HEK293 (cell line): ENCODE data around the gene ACCSL.

Experiments used
- CTCF ChIA-PET: fragments of 350-600 bp; formaldehyde crosslinking; extraction: SDS; loops from one replicate; lab custom pipeline; 2021; ENCODE audit warnings: antibody characterized with exemption; lab: Yijun Ruan, JAX
- POLR2A ChIA-PET: fragments of 300-600 bp; formaldehyde crosslinking; extraction: SDS; loops from one replicate; lab custom pipeline; 2020; ENCODE audit warnings: antibody characterized with exemption, inconsistent platforms; lab: Yijun Ruan, JAX
- H3K27ac ChIP-seq: fragments of 200-500 bp; sonication (Bioruptor generic); 2 replicates; pipeline ENCODE4 v1.5.1; 2014; ENCODE audit warnings: low read depth, low read length, control low read depth, inconsistent platforms; ENCODE audit errors: extremely low read depth
- H3K36me3 ChIP-seq, 2 experiments: fragments of 200-500 bp in 1 of 2; sonication (Bioruptor generic) in 1 of 2; 1 replicate in 1 of 2; 2 replicates in 1 of 2; pipeline ENCODE4 v1.5.1; 2014 to 2017; ENCODE audit warnings: inconsistent platforms in 2 of 2, low read length in 2 of 2; ENCODE audit not compliant: control insufficient read depth in 2 of 2, insufficient read depth in 1 of 2
- H3K4me1 ChIP-seq: fragments of 200-500 bp; sonication (Bioruptor generic); 2 replicates; pipeline ENCODE4 v1.5.1; 2014; ENCODE audit warnings: mild to moderate bottlenecking, low read length, inconsistent platforms; ENCODE audit not compliant: control insufficient read depth, insufficient read depth
- H3K4me3 ChIP-seq: 2 replicates; pipeline ENCODE4 v1.5.1; 2011; ENCODE audit warnings: low read depth, mild to moderate bottlenecking, control low read depth, low read length, moderate library complexity
- H3K9me3 ChIP-seq: fragments of 200-500 bp; sonication (Bioruptor generic); 2 replicates; pipeline ENCODE4 v1.5.1; 2014; ENCODE audit warnings: low read depth, low read length, inconsistent platforms; ENCODE audit not compliant: control insufficient read depth, insufficient read depth
- ATF2 ChIP-seq: fragments of 450-650 bp; formaldehyde crosslinking; IDR thresholded peaks from 2 replicates; pipeline ENCODE4 v1.5.1; 2016; ENCODE audit warnings: missing biosample characterization, missing genetic modification characterization, low read depth
- SETDB1 ChIP-seq: IDR thresholded peaks from one replicate; pipeline ENCODE4 v1.6.1; 2017; ENCODE audit warnings: mild to moderate bottlenecking, low read length, moderate library complexity, mixed read lengths; ENCODE audit not compliant: insufficient read length
- ZBTB21 ChIP-seq: fragments of 450-650 bp; formaldehyde crosslinking; IDR thresholded peaks from 2 replicates; pipeline ENCODE4 v1.5.1; 2017; ENCODE audit warnings: missing biosample characterization, missing genetic modification characterization
- ZBTB48 ChIP-seq: fragments of 450-650 bp; formaldehyde crosslinking; IDR thresholded peaks from 2 replicates; pipeline ENCODE4 v1.5.1; 2016; ENCODE audit warnings: missing biosample characterization, missing genetic modification characterization
- ZBTB7A ChIP-seq: fragments of 450-650 bp; formaldehyde crosslinking; IDR thresholded peaks from 2 replicates; pipeline ENCODE4 v1.5.1; 2016; ENCODE audit warnings: low read depth, missing biosample characterization, missing genetic modification characterization
- ZFP41 ChIP-seq: fragments of 450-650 bp; formaldehyde crosslinking; IDR thresholded peaks from 2 replicates; pipeline ENCODE4 v1.5.1; 2016; ENCODE audit warnings: missing biosample characterization, missing genetic modification characterization, borderline replicate concordance
- ZNF132 ChIP-seq: fragments of 450-650 bp; formaldehyde crosslinking; IDR thresholded peaks from 2 replicates; pipeline ENCODE4 v1.5.1; 2017; ENCODE audit warnings: missing biosample characterization, missing genetic modification characterization, borderline replicate concordance
- ZNF16 ChIP-seq: fragments of 450-650 bp; formaldehyde crosslinking; IDR thresholded peaks from 2 replicates; pipeline ENCODE4 v1.5.1; 2016; ENCODE audit warnings: low read depth, missing biosample characterization, missing genetic modification characterization
- ZNF174 ChIP-seq: fragments of 450-650 bp; formaldehyde crosslinking; IDR thresholded peaks from 2 replicates; pipeline ENCODE4 v1.5.0; 2017; ENCODE audit warnings: missing biosample characterization, mild to moderate bottlenecking, missing genetic modification characterization
- ZNF223 ChIP-seq: fragments of 450-650 bp; formaldehyde crosslinking; IDR thresholded peaks from 2 replicates; pipeline ENCODE4 v1.5.1; 2016; ENCODE audit warnings: missing biosample characterization, missing genetic modification characterization
- ZNF23 ChIP-seq: fragments of 450-650 bp; formaldehyde crosslinking; IDR thresholded peaks from 2 replicates; pipeline ENCODE4 v1.5.1; 2016; ENCODE audit warnings: missing biosample characterization, missing genetic modification characterization, borderline replicate concordance
- ZNF280C ChIP-seq: fragments of 450-650 bp; formaldehyde crosslinking; IDR thresholded peaks from 2 replicates; pipeline ENCODE4 v1.5.1; 2016; ENCODE audit warnings: missing biosample characterization, missing genetic modification characterization
- ZNF350 ChIP-seq: fragments of 450-650 bp; formaldehyde crosslinking; IDR thresholded peaks from 2 replicates; pipeline ENCODE4 v1.5.0; 2017; ENCODE audit warnings: missing biosample characterization, mild to moderate bottlenecking, missing genetic modification characterization
- ZNF354C ChIP-seq: fragments of 450-650 bp; formaldehyde crosslinking; IDR thresholded peaks from 2 replicates; pipeline ENCODE4 v1.5.1; 2016; ENCODE audit warnings: missing biosample characterization, missing genetic modification characterization, low read depth, borderline replicate concordance
- ZNF37A ChIP-seq: fragments of 450-650 bp; IDR thresholded peaks from 2 replicates; pipeline ENCODE4 v1.5.1; 2018; ENCODE audit warnings: missing biosample characterization, missing genetic modification characterization
- ZNF521 ChIP-seq: fragments of 450-650 bp; formaldehyde crosslinking; IDR thresholded peaks from 2 replicates; pipeline ENCODE4 v1.5.1; 2017; ENCODE audit warnings: missing biosample characterization, mild to moderate bottlenecking, missing genetic modification characterization
- ZNF530 ChIP-seq: fragments of 450-650 bp; formaldehyde crosslinking; IDR thresholded peaks from 2 replicates; pipeline ENCODE4 v1.5.1; 2016; ENCODE audit warnings: low read depth, missing biosample characterization, missing genetic modification characterization
- ZNF560 ChIP-seq: fragments of 450-650 bp; formaldehyde crosslinking; IDR thresholded peaks from 2 replicates; pipeline ENCODE4 v1.5.1; 2017; ENCODE audit warnings: missing biosample characterization, missing genetic modification characterization, borderline replicate concordance
- ZNF561 ChIP-seq: fragments of 450-650 bp; IDR thresholded peaks from 2 replicates; pipeline ENCODE4 v1.5.1; 2018; ENCODE audit warnings: missing biosample characterization, missing genetic modification characterization, borderline replicate concordance
- ZNF629 ChIP-seq: fragments of 450-650 bp; formaldehyde crosslinking; IDR thresholded peaks from 2 replicates; pipeline ENCODE4 v1.5.1; 2017; ENCODE audit warnings: missing biosample characterization, missing genetic modification characterization
- ZSCAN18 ChIP-seq: fragments of 450-650 bp; formaldehyde crosslinking; IDR thresholded peaks from 2 replicates; pipeline ENCODE4 v1.5.1; 2016; ENCODE audit warnings: missing biosample characterization, missing genetic modification characterization

Gene ACCSL

GRCh38 chr11:44008088-44008501, 39.7 kb upstream of the ACCSL start (continued):
- no peak for TF ChIP-seq ZSCAN18 (tag by site-specific recombination)
- no peak for TF ChIP-seq ZFP41 (tag by site-specific recombination)
- TF ChIP-seq ZNF223: no peak
- no peak for TF ChIP-seq ZNF561 (tag by site-specific recombination)
- no peak for TF ChIP-seq ZNF280C (tag by site-specific recombination)

GRCh38 chr11:44008698-44009097, 39.1 kb upstream of the ACCSL start:
- no peaks in the 10 kb centered on the region for H3K36me3 ChIP-seq
- TF ChIP-seq SETDB1 (no peak), ATF2 (tag by site-specific recombination) (no peak), ZNF521 (tag by site-specific recombination) (no peak), ZNF37A (no peak), ZBTB48 (no peak), ZNF354C (tag by site-specific recombination) (no peak), ZNF16 (tag by site-specific recombination) (no peak), ZNF560 (no peak), ZNF629 (tag by site-specific recombination) (no peak), ZNF23 (tag by site-specific recombination) (no peak), ZBTB21 (no peak), ZNF530 (tag by site-specific recombination) (no peak), ZNF132 (no peak), ZNF350 (tag by site-specific recombination) (no peak)
- no peak overlapping the region for H3K27ac ChIP-seq
- H3K9me3 ChIP-seq: no peaks in the 10 kb centered on the region
- POLR2A ChIA-PET: no interaction called here
- CTCF ChIA-PET: no interaction called here
- H3K4me3 ChIP-seq: no peak overlapping the region
- no peaks in the 10 kb centered on the region for H3K4me1 ChIP-seq

GRCh38 chr11:44010789-44011251, 37.0 kb upstream of the ACCSL start:
- TF ChIP-seq ZBTB7A (no peak), ZNF174 (tag by site-specific recombination) (no peak)
- TF ChIP-seq, all 188 proteins: peak for 0
- Histone ChIP-seq H3K9me3 (no peaks in the 10 kb centered on the region), H3K4me3 (no peak overlapping the region), H3K4me1 (no peaks in the 10 kb centered on the region), H3K36me3 (no peaks in the 10 kb centered on the region), H3K27ac (no peak overlapping the region)
- ChIA-PET CTCF (interaction anchor here (0.8 to 1.1 kb wide), 3 partner anchors 16 to 121 kb away, joined by 3 to 5 read pairs (median 3); no protein-coding TSS in a partner anchor), POLR2A (no interaction called here)
